Stimulated activated naive CD8-positive, alpha-beta T cell treated with anti-CD3 and anti-CD28 coated beads, Interleukin-15, Interleukin-2, amounts not matched to agents 100 ng/mL and 50 ng/mL, for 24 hours (primary cell): ENCODE results near the gene FLYWCH2.
"Not testable (repeated sequence)": the region's sequence is repeated elsewhere in the genome, so short reads cannot be mapped to it uniquely, and the experiment has no call there.

Experiments
- H3K27ac Mint-ChIP-seq: one replicate; pipeline ENCODE4 v1.8.0; 2021; ENCODE audit warnings: mild to moderate bottlenecking, mixed read lengths
- H3K27me3 Mint-ChIP-seq: one replicate; pipeline ENCODE4 v1.8.0; 2021; ENCODE audit warnings: mixed read lengths
- H3K36me3 Mint-ChIP-seq: one replicate; pipeline ENCODE4 v1.8.0; 2021; ENCODE audit warnings: low read depth, mixed read lengths
- H3K4me1 Mint-ChIP-seq: one replicate; pipeline ENCODE4 v1.8.0; 2021; ENCODE audit warnings: low read depth, mixed read lengths
- H3K4me3 Mint-ChIP-seq: one replicate; pipeline ENCODE4 v1.8.0; 2021; ENCODE audit warnings: mild to moderate bottlenecking, mixed read lengths
- H3K9me3 Mint-ChIP-seq: one replicate; pipeline ENCODE4 v1.8.0; 2021; ENCODE audit warnings: mixed read lengths

The FLYWCH2 gene

GRCh38 chr16:2910441-2910969 lies 27.5 kb downstream of the FLYWCH2 start:
- Mint-ChIP-seq H3K36me3 (peaks cover 4% of the 10 kb centered on the region), H3K27ac (no peak overlapping the region), H3K4me1 (peaks cover 44% of the 10 kb centered on the region), H3K4me3 (peak overlapping the region; percentile 84), H3K9me3 (no peaks in the 10 kb centered on the region), H3K27me3 (no peaks in the 10 kb centered on the region)

GRCh38 chr16:2911638-2912329 lies 28.8 kb downstream of the FLYWCH2 start, which contains the start of gene FLYWCH1:
TSS of gene FLYWCH1 (plus strand) at chr16:2911931. CDS start at chr16:2929686, 17,755 bp downstream.
- no peaks in the 10 kb centered on the region for H3K9me3 Mint-ChIP-seq
- peak within 1 kb of the TSS; percentile 95 for H3K4me3 Mint-ChIP-seq
- peak within 1 kb of the TSS; percentile 95 for H3K27ac Mint-ChIP-seq
- H3K36me3 Mint-ChIP-seq = peaks cover 4% of the 10 kb centered on the region
- no peaks in the 10 kb centered on the region for H3K27me3 Mint-ChIP-seq
- H3K4me1 Mint-ChIP-seq = peaks cover 37% of the 10 kb centered on the region

GRCh38 chr16:2912330-2913199 lies 29.6 kb downstream of the FLYWCH2 start:
- Mint-ChIP-seq H3K4me1 (peaks cover 30% of the 10 kb centered on the region), H3K27ac (peak overlapping the region; percentile 95), H3K4me3 (peak overlapping the region; percentile 95), H3K36me3 (peaks cover 4% of the 10 kb centered on the region), H3K9me3 (no peaks in the 10 kb centered on the region), H3K27me3 (no peaks in the 10 kb centered on the region)

- peaks cover 4% of the 10 kb centered on the region for H3K36me3 Mint-ChIP-seq
- no peak overlapping the region for H3K27ac Mint-ChIP-seq
- H3K27me3 Mint-ChIP-seq = no peaks in the 10 kb centered on the region
- H3K4me3 Mint-ChIP-seq = peak overlapping the region; percentile 95
- H3K4me1 Mint-ChIP-seq = peaks cover 29% of the 10 kb centered on the region
- H3K9me3 Mint-ChIP-seq = no peaks in the 10 kb centered on the region
Measured at GRCh38 chr16:2913603-2914002, 30.6 kb downstream of the FLYWCH2 start.

GRCh38 chr16:2914233-2914632 lies 31.2 kb downstream of the FLYWCH2 start:
- H3K4me1 Mint-ChIP-seq = peaks cover 29% of the 10 kb centered on the region
- H3K9me3 Mint-ChIP-seq = no peaks in the 10 kb centered on the region
- H3K27ac Mint-ChIP-seq = no peak overlapping the region
- no peak overlapping the region for H3K4me3 Mint-ChIP-seq
- no peaks in the 10 kb centered on the region for H3K27me3 Mint-ChIP-seq
- peaks cover 4% of the 10 kb centered on the region for H3K36me3 Mint-ChIP-seq

- no peak overlapping the region for H3K4me3 Mint-ChIP-seq
- H3K27me3 Mint-ChIP-seq = no peaks in the 10 kb centered on the region
- H3K4me1 Mint-ChIP-seq = peaks cover 33% of the 10 kb centered on the region
- H3K27ac Mint-ChIP-seq = no peak overlapping the region
- peaks cover 10% of the 10 kb centered on the region for H3K36me3 Mint-ChIP-seq
- H3K9me3 Mint-ChIP-seq = no peaks in the 10 kb centered on the region
Measured at GRCh38 chr16:2915196-2915929, 32.3 kb downstream of the FLYWCH2 start.

GRCh38 chr16:2919511-2920255 lies 36.7 kb downstream of the FLYWCH2 start:
- Mint-ChIP-seq H3K4me1 (peaks cover 11% of the 10 kb centered on the region), H3K4me3 (no peak overlapping the region), H3K27ac (no peak overlapping the region), H3K27me3 (no peaks in the 10 kb centered on the region), H3K36me3 (peaks cover 11% of the 10 kb centered on the region), H3K9me3 (no peaks in the 10 kb centered on the region)

- no peaks in the 10 kb centered on the region for H3K9me3 Mint-ChIP-seq
- H3K36me3 Mint-ChIP-seq = peaks cover 11% of the 10 kb centered on the region
- peaks cover 17% of the 10 kb centered on the region for H3K4me1 Mint-ChIP-seq
- H3K27me3 Mint-ChIP-seq = no peaks in the 10 kb centered on the region
- H3K4me3 Mint-ChIP-seq = no peak overlapping the region
- H3K27ac Mint-ChIP-seq = no peak overlapping the region
Measured at GRCh38 chr16:2923481-2923880, 40.5 kb downstream of the FLYWCH2 start.

GRCh38 chr16:2924901-2925755 lies 42.1 kb downstream of the FLYWCH2 start:
- no peaks in the 10 kb centered on the region for H3K27me3 Mint-ChIP-seq
- H3K4me3 Mint-ChIP-seq = no peak overlapping the region
- H3K36me3 Mint-ChIP-seq = peaks cover 5% of the 10 kb centered on the region

GRCh38 chr16:2925951-2926649 lies 43.1 kb downstream of the FLYWCH2 start:
- H3K27me3 Mint-ChIP-seq = no peaks in the 10 kb centered on the region
- H3K9me3 Mint-ChIP-seq = no peaks in the 10 kb centered on the region
- H3K36me3 Mint-ChIP-seq = peaks cover 5% of the 10 kb centered on the region
- no peak overlapping the region for H3K27ac Mint-ChIP-seq
- peaks cover 13% of the 10 kb centered on the region for H3K4me1 Mint-ChIP-seq
- no peak overlapping the region for H3K4me3 Mint-ChIP-seq

More at GRCh38 chr16:2924901-2925755, 42.1 kb downstream of the FLYWCH2 start:
- Mint-ChIP-seq H3K9me3 (no peaks in the 10 kb centered on the region), H3K27ac (no peak overlapping the region), H3K4me1 (peaks cover 13% of the 10 kb centered on the region)

GRCh38 chr16:2926650-2926999 lies 43.6 kb downstream of the FLYWCH2 start:
- Mint-ChIP-seq H3K27ac (no peak overlapping the region), H3K4me1 (peaks cover 13% of the 10 kb centered on the region)

GRCh38 chr16:2927010-2927646 lies 44.1 kb downstream of the FLYWCH2 start:
- Mint-ChIP-seq H3K4me1 (peaks cover 13% of the 10 kb centered on the region), H3K27ac (no peak overlapping the region)

More at GRCh38 chr16:2926650-2926999, 43.6 kb downstream of the FLYWCH2 start:
- no peak overlapping the region for H3K4me3 Mint-ChIP-seq
- H3K36me3 Mint-ChIP-seq = peaks cover 5% of the 10 kb centered on the region
- H3K27me3 Mint-ChIP-seq = no peaks in the 10 kb centered on the region
- no peaks in the 10 kb centered on the region for H3K9me3 Mint-ChIP-seq

GRCh38 chr16:2928151-2928550 lies 45.1 kb downstream of the FLYWCH2 start:
- H3K4me3 Mint-ChIP-seq, H3K9me3 Mint-ChIP-seq, H3K27ac Mint-ChIP-seq, H3K36me3 Mint-ChIP-seq, H3K27me3 Mint-ChIP-seq: not testable (repeated sequence)
- H3K4me1 Mint-ChIP-seq = peaks cover 13% of the 10 kb centered on the region

More at GRCh38 chr16:2927010-2927646, 44.1 kb downstream of the FLYWCH2 start:
- H3K36me3 Mint-ChIP-seq = peaks cover 5% of the 10 kb centered on the region
- H3K4me3 Mint-ChIP-seq = no peak overlapping the region
- H3K9me3 Mint-ChIP-seq = no peaks in the 10 kb centered on the region
- no peaks in the 10 kb centered on the region for H3K27me3 Mint-ChIP-seq
